Aorta (tissue), 5 donors: ENCODE data around the gene SMAD3. TPM values are rescaled to one million over a fixed set of nuclear protein-coding genes. Genes with fewer than 3 reads are reported as not detected.
"Not testable (repeated sequence)": the region's sequence is repeated elsewhere in the genome, so short reads cannot be mapped to it uniquely, and the experiment has no call there.

Experiments used
- ATAC-seq: fragments of 200-7000 bp; cut with Tn5 transposase; one replicate; pipeline ENCODE4 v1.9.1; 2022; ENCODE audit warnings: moderate library complexity; ENCODE audit not compliant: low FRiP score
- DNase-seq, 2 donors: peaks; one replicate each; pipeline ENCODE4 v3.0.0-alpha.2; 2020
- H3K27ac ChIP-seq, 2 donors: one replicate each; pipeline ENCODE4 v1.5.1; 2013; ENCODE audit warnings: low read length in 2 of 2, mild to moderate bottlenecking in 2 of 2, moderate library complexity in 2 of 2, control low read depth in 1 of 2, inconsistent platforms in 1 of 2, low read depth in 1 of 2
- H3K27me3 ChIP-seq, 2 donors: one replicate each; pipeline ENCODE4 v1.6.1; 2013; ENCODE audit warnings: control low read depth in 1 of 2, low read length in 1 of 2, mild to moderate bottlenecking in 1 of 2, moderate library complexity in 1 of 2; ENCODE audit not compliant: insufficient read depth in 2 of 2, control insufficient read depth in 1 of 2
- H3K36me3 ChIP-seq, 2 donors: one replicate each; pipeline ENCODE4 v1.6.1; 2013; ENCODE audit warnings: control low read depth in 1 of 2, low read length in 1 of 2, mild to moderate bottlenecking in 1 of 2; ENCODE audit not compliant: insufficient read depth in 2 of 2, control insufficient read depth in 1 of 2
- H3K4me1 ChIP-seq, 2 donors: one replicate each; pipeline ENCODE4 v1.6.1; 2013; ENCODE audit warnings: low read length in 2 of 2, control low read depth in 1 of 2, mild to moderate bottlenecking in 1 of 2, moderate library complexity in 1 of 2; ENCODE audit not compliant: insufficient read depth in 2 of 2, control insufficient read depth in 1 of 2
- H3K4me3 ChIP-seq, 2 donors: one replicate each; pipeline ENCODE4 v1.5.1; 2013; ENCODE audit warnings: low read length in 2 of 2, control low read depth in 1 of 2, mild to moderate bottlenecking in 1 of 2
- H3K9me3 ChIP-seq: one replicate; pipeline ENCODE4 v1.6.1; 2013; ENCODE audit warnings: mild to moderate bottlenecking, low read length; ENCODE audit not compliant: control insufficient read depth
- WGBS, 2 donors: extraction: QIAGEN DNeasy Blood & Tissue Kit; methylation state at CpG; one replicate each; pipeline ENCODE4 v1.1.7; 2013; 5-methylcytosine and 5-hydroxymethylcytosine counted together
- intact Hi-C, 2 donors: fragments of 100-400 bp; cut with DNase I; formaldehyde crosslinking; loops; one replicate each; pipeline versions ENCODE4 v1.14.2 to v1.15.0; 2022
- polyA plus RNA-seq, 2 donors: library from polyadenylated mRNA; stranded (reverse); fragments of 200-250 nt; gene quantifications; one replicate each; pipeline ENCODE4 v1.2.3, GENCODE V29; 2013
- total RNA-seq, 2 donors: library from RNA; stranded (reverse); fragmentation: NEBNext Ultra II Directional; extraction: Animal tissue kit (Norgen Biotek cat#: 25700); gene quantifications; one replicate each; pipeline ENCODE4 v1.2.1, GENCODE V29; 2021
- donor health status: healthy with polysubstance abuse.
- donor health status: Bipolar disorder and iron deficiency.
- donor health status: DM: no; HTN: no; CAD: no.
- donor health status: DM: no; HTN: no; CAD: no.
- donor health status: DM: yes; HTN: yes; CAD: no.

The SMAD3 gene
- total and polyA plus RNA-seq, 4 donors: 7.1 to 90.8 (median 55.0) TPM

DNA sequence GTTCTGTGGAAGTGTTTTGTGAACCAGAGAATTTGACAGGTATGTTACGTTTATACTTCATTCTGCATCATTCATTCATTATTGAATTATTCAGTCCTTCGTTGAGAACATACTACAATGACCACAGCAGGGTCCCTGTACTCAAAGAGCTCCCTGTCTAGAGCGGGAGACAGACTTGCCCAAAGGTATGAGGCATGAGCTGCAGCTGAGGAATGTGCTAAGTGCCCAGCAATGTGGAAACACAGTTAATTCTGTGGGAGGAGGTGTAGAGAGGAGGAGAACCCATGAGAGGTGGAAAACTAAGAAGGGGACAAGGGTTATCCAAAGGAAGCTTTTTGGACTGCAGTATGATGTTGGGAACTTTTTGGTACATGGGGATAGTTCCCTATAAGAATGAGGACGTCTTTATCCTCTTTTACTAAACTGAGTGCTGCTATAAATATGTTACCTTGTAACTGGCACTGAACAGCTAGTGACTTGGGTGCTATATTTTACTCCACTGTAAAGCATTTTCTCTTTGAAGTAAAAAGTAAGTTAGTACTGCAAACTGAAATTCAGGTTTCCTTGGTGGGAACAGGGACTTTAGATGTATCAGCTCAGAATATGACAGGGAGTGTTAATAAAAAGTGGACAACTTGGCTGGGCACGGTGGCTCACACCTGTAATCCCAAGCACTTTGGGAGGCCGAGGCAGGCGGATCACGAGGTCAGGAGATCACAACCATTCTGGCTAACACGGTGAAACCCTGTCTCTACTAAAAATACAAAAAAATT, 5.7 kb downstream of the SMAD3 start:
- no peaks in the 10 kb centered on the region for H3K27me3 ChIP-seq
- no peaks in the 10 kb centered on the region for H3K36me3 ChIP-seq
- 86 to 88% methylated on average over 9 of the region's 9 CpGs for WGBS, 2 donors
- no peak overlapping the region for H3K27ac ChIP-seq
- intact Hi-C loops: loop anchor here in 1 of 2 donors (5.0 kb wide), 1 partner anchor 49 kb away; no protein-coding TSS in a partner anchor
- H3K4me3 ChIP-seq: no peak overlapping the region
- no peak for DNase-seq
- no peak for ATAC-seq
- H3K9me3 ChIP-seq: no peaks in the 10 kb centered on the region
- H3K4me1 ChIP-seq: peaks cover 0 to 21% of the 10 kb centered on the region in 2 donors

DNA sequence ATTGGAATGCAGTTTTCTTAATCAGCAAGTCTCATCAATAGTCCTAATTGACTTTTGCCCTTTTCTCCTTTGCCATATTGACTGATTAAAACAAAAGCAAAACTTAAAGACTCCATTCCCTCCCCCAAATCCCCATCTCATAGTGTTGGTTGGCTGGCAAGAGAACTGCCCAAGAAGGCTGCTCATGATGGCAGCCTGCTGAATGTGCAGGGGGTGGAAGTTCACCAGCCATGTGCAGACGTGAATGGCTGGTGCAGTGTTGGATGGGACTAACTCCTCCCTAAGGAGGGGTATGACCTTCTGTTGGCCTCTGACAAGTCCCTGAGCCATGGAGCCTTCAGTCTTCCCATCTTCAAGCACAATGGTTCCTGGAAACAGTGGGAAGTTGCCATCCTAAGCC, 7.0 kb downstream of the SMAD3 start:
- WGBS, 2 donors: 64 to 83% methylated on average over 1 of the region's 1 CpG
- intact Hi-C loops: loop anchor here in 1 of 2 donors (5.0 kb wide), 1 partner anchor 50 kb away; no protein-coding TSS in a partner anchor
- H3K4me1 ChIP-seq: peaks cover 5 to 19% of the 10 kb centered on the region in 2 donors

DNA sequence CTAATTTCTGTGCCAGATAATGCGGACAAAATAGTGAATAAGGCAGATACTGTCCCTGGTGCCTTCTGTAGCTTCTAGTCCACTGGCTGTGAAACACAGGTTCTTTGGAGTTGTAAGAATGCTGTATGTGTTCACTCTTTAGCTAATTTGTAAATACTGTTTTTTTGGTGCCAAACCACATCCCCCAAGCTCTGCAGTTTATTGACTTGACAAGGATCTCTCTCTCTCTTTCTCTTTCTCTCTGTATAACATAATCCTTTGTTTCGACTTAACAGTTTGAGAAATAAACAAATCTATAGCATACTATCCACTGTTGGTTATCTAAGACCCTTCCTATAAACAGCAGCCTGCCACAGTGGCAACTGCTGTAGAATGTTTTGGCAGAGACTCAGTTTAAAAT, 7.6 kb downstream of the SMAD3 start:
- no peak for ATAC-seq

More for the DNA sequence above, 7.0 kb downstream of the SMAD3 start:
- DNase-seq (no peak), ATAC-seq (no peak)
- H3K36me3 ChIP-seq: no peaks in the 10 kb centered on the region
- H3K27ac ChIP-seq: no peak overlapping the region
- no peak overlapping the region for H3K4me3 ChIP-seq
- H3K27me3 ChIP-seq: no peaks in the 10 kb centered on the region
- H3K9me3 ChIP-seq: no peaks in the 10 kb centered on the region

DNA sequence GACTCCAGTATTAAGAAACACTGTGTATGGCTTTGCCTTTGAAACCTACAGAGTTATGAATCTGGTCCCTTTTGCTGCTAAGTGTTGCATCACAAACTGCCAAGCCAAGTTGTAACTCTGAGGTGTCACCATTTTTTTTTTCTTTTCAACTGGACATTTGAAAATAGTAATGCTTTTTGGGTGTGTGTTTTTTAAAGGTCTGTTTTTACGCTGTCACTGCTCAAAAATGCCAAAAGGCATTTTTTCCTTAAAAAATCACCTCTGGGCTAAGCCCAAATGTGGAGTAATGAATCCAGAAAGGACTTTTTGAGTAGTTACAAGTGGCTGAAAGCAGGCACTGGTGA, 9.5 kb downstream of the SMAD3 start:
- Histone ChIP-seq H3K36me3 (no peaks in the 10 kb centered on the region), H3K9me3 (no peaks in the 10 kb centered on the region), H3K4me1 (peaks cover 6 to 7% of the 10 kb centered on the region in 2 donors), H3K27me3 (no peaks in the 10 kb centered on the region), H3K27ac (no peak overlapping the region), H3K4me3 (no peak overlapping the region)
- 15 to 20% methylated on average over 1 of the region's 1 CpG for WGBS, 2 donors
- intact Hi-C loops: loop anchor here in 1 of 2 donors (5.0 kb wide), 1 partner anchor 53 kb away; no protein-coding TSS in a partner anchor
- DNase-seq: no peak
- ATAC-seq: no peak

More for the DNA sequence above, 7.6 kb downstream of the SMAD3 start:
- Histone ChIP-seq H3K36me3 (no peaks in the 10 kb centered on the region), H3K27me3 (no peaks in the 10 kb centered on the region), H3K4me3 (no peak overlapping the region), H3K27ac (no peak overlapping the region), H3K4me1 (peaks cover 5 to 17% of the 10 kb centered on the region in 2 donors), H3K9me3 (no peaks in the 10 kb centered on the region)
- 93 to 94% methylated on average over 2 of the region's 2 CpGs for WGBS, 2 donors
- intact Hi-C loops: loop anchor here in 1 of 2 donors (5.0 kb wide), 1 partner anchor 51 kb away; no protein-coding TSS in a partner anchor
- DNase-seq: no peak

DNA sequence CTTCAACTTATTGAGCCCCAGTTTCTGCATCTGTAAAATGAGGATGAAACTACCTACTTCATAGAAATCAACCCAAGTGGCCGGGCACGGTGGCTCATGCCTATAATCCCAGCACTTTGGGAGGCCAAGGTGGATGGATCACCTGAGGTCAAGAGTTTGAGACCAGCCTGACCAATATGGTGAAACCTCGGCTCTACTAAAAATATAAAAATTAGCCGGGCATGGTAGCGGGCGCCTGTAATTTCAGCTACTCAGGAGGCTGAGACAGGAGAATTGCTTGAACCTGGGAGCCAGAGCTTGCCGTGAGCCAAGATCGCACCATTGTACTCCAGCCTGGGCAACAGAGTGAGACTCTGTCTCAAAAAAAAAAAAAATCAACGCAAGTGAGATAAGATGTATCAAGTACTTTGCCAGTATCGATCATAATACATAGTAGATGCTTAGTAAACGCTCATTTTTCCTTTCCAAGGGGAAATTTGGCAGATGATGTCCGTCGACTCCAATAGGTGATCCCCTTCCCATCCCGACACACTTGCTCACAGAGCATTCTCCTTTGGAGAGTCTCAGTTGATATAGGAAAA, 10.2 kb downstream of the SMAD3 start:
- H3K27me3 ChIP-seq, intact Hi-C loops, H3K27ac ChIP-seq, H3K4me1 ChIP-seq, DNase-seq, H3K9me3 ChIP-seq, H3K4me3 ChIP-seq, H3K36me3 ChIP-seq, ATAC-seq: not testable (repeated sequence)
- WGBS, 2 donors: 93 to 94% methylated on average over 14 of the region's 14 CpGs

DNA sequence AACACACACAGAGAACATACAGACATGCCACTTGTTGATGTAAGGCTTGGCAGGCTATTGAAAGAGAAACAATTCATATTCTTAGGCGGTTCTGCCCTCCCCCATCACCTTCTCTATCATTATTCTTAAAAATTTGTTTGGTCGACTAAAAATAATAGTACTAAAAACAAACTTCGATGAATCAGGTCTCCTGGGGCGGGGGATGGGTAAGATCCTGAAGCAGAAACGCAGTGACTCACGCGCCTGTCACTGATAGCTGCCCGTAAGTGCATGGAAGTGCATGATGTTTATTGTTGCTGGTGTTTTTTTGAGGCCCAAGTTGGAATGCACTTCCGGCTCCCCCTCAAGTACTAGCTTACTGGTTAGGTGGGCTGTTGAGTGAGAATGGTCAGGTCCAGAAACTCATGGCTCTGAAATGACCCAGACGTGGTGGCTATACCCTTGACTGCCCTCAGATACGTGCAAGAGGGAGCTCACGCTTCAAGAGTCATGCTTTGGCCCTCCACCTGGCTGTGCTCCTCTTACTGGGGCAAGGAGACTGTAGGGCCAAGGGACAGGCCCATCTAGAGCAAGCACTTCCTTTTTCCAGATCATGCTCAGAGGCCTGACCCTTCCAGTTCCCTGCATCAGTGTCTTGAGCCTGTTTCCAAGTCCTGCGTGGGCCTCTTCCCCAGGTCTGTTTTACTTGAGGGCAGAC, 10.9 kb downstream of the SMAD3 start:
- Histone ChIP-seq H3K36me3 (no peaks in the 10 kb centered on the region), H3K27ac (peak overlapping the region in 1 of 2 donors; percentile 59), H3K4me3 (no peak overlapping the region), H3K27me3 (no peaks in the 10 kb centered on the region), H3K9me3 (no peaks in the 10 kb centered on the region), H3K4me1 (peaks cover 7 to 12% of the 10 kb centered on the region in 2 donors)
- peak; percentile 80 to 88 for DNase-seq
- WGBS, 2 donors: 33 to 34% methylated on average over 13 of the region's 13 CpGs
- ATAC-seq: no peak
- intact Hi-C loops: no loop called here

DNA sequence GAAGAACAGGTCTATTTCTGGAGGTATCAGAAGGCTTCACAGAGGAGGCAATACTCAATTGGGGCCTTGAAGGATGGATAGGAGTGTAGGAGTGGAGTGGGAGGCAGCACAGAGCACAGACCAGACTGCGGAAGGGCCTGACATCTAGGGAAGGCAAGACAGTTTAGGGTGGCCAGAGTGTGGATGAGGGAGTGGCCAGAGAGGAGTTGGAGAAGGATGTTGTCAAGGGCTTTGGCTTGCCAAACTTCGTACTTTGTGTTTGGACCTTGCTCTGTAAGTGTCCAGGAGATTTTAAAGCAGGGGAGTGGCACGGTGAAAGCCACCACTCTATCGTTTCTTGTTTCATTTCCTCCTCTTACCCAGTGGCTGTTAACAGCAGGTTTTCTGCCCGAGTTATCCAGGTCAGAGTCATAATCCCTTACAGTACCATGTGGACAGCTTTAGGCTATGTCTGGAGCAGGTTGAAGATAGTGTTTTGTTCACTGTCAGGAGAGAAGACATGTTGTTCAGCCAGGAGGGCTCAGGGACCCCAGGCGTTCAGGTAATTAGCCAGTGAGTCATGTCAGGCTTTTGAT, 12.3 kb downstream of the SMAD3 start:
- ATAC-seq (no peak), DNase-seq (peak in 1 of 2 donors; percentile 32)
- Histone ChIP-seq H3K4me1 (peaks cover 7 to 14% of the 10 kb centered on the region in 2 donors), H3K27me3 (no peaks in the 10 kb centered on the region), H3K9me3 (no peaks in the 10 kb centered on the region), H3K36me3 (no peaks in the 10 kb centered on the region), H3K27ac (no peak overlapping the region), H3K4me3 (no peak overlapping the region)
- WGBS, 2 donors: 57 to 58% methylated on average over 6 of the region's 6 CpGs
- intact Hi-C loops: no loop called here

DNA sequence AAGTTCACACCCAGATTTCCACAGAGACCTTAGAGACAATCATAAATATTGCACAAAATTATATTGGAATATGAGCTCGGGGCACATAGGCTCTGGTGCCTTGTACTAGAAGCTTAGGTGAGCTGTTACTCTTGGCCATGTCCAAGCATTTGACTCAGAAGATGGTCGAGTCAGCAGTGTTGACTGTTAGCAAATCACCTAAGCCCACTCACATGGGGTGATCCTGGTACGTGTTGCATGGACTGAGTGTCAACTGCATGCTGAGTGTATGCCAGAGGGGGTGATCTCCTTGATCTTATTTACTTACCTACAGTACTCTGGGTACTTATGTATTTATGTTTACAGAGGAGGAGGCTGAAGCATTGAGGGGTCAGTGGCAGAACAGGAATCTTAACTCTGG, 14.0 kb downstream of the SMAD3 start:
- WGBS, 2 donors: 47 to 71% methylated on average over 3 of the region's 3 CpGs
- DNase-seq: no peak
- Histone ChIP-seq H3K36me3 (no peaks in the 10 kb centered on the region), H3K4me1 (peaks cover 7 to 14% of the 10 kb centered on the region in 2 donors), H3K27me3 (no peaks in the 10 kb centered on the region), H3K9me3 (no peaks in the 10 kb centered on the region), H3K27ac (no peak overlapping the region), H3K4me3 (no peak overlapping the region)
- intact Hi-C loops: no loop called here
- ATAC-seq: no peak
